ENCODE results near the gene PLA2G2C.

GRCh38 chr1:20139776-20140612 is 46.3 kb downstream of the PLA2G2C start:
- TF ChIP-seq POLR2A (IDR thresholded peaks at IDR 0.05) (no peak), CTCF (IDR thresholded peaks at IDR 0.05) (no peak), EP300 (IDR thresholded peaks at IDR 0.05) (no peak)
